NK-92 treated with Interleukin-12 subunit alpha and Interleukin-12 subunit beta, amount 100 ng/mL, for 24 hours (cell line): ENCODE results near the gene ZNF668.
"Not testable (repeated sequence)": the region's sequence is repeated elsewhere in the genome, so short reads cannot be mapped to it uniquely, and the experiment has no call there.

ENCODE experiments used
- DNase-seq: peaks from one replicate; lab custom pipeline; 2025; lab: John Stamatoyannopoulos, UW

The ZNF668 gene

GRCh38 chr16:31100876-31101641, 27.0 kb upstream of the ZNF668 start:
- not testable (repeated sequence) for DNase-seq

GRCh38 chr16:31099860-31100638, 26.0 kb upstream of the ZNF668 start:
- DNase-seq, result no peak

DNA sequence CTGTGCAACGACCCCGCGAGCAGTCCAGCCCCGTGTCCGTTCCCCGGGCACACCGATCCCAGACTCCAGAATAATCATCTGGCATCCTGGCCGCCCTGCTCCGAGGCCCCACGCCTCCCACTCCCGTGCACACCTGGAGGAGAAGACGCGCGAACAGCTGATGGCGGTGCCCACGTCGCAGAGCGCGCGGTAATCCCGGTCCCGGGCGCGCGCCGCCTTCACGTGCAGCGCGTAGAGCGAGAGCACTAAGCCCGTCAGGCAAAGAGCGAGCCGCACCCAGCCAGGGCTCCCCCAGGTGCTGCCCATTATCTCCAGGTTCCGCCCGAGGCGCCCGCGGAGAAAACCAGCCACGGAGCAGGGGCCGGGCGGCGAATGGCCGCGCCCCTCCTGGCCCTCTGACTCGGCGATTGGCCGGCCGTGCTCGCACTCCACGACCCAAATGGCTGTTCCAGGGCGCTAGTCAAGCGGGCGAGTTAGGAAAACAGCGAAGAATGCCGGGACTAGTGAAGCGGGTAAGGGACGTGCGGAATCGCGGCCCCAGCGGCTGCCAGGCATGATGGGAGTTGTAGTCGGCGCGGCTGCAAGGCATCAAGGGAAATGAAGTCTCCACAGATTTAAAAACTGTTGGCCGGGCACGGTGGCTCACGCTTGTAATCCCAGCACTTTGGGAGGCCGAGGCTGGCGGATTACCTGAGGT, 20.5 kb upstream of the ZNF668 start, which contains the start of gene VKORC1:
VKORC1 (minus strand) TSS at position 374 of the 697 bp plus-strand sequence; CDS start at position 306, 68 bp downstream.
- DNase-seq, result peak; percentile 82

- DNase-seq, result no peak
These were observed 20.0 kb upstream of the ZNF668 start for GRCh38 chr16:31094088-31094423.

GRCh38 chr16:31093132-31093703, 19.2 kb upstream of the ZNF668 start:
- no peak for DNase-seq

- no peak for DNase-seq
These were observed 18.3 kb upstream of the ZNF668 start for GRCh38 chr16:31092330-31092729.

- DNase-seq, result no peak
These were observed 16.5 kb upstream of the ZNF668 start for GRCh38 chr16:31090540-31090939.

- no peak for DNase-seq
These were observed 15.2 kb upstream of the ZNF668 start for GRCh38 chr16:31089199-31089598.

GRCh38 chr16:31088459-31089183, 14.6 kb upstream of the ZNF668 start, which contains the start of gene PRSS53:
PRSS53 (minus strand) TSS chr16:31088943; CDS start chr16:31088809, 134 bp downstream.
- DNase-seq, result no peak

DNA sequence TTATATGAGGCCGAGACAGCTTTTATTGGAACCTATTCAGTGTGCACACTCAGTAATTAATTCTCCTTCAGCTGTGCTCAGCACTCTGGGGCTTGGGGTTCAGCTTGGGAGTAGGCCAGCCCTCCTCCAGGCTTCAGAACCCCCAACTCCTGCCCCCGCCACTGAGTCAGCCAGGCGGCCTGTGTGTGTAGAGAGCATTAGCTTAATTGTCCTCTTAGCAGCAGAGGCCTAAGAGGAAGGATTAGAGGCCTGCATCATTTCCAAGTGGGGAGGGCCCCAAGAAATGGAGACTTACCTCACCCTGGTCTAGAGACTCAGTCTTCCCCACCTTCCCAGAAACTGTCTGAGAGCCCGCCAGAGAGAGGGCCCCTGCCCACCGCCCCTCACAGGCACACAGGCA, 13.9 kb upstream of the ZNF668 start:
- DNase-seq, result no peak

DNA sequence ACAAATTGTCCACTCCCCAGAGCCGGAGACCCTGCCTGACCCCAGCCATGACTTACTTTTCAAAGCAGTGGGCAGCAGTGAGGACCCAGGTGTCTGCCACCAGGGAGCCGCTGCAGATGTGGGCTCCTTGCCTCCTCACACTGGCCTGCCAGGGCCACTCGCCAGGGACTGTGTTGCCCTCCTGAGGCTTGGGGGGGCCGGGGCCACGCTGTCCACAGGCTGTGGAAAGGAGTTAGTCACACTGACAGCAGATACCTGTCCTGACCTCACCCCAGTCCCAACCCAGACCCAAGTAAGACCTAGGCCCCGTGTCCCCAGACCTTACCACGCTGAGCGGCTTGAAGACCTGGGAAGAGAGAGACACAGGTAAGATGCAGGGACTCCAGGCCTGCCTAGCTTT, 13.4 kb upstream of the ZNF668 start:
- DNase-seq, result no peak

GRCh38 chr16:31086629-31086906, 12.5 kb upstream of the ZNF668 start:
- no peak for DNase-seq

DNA sequence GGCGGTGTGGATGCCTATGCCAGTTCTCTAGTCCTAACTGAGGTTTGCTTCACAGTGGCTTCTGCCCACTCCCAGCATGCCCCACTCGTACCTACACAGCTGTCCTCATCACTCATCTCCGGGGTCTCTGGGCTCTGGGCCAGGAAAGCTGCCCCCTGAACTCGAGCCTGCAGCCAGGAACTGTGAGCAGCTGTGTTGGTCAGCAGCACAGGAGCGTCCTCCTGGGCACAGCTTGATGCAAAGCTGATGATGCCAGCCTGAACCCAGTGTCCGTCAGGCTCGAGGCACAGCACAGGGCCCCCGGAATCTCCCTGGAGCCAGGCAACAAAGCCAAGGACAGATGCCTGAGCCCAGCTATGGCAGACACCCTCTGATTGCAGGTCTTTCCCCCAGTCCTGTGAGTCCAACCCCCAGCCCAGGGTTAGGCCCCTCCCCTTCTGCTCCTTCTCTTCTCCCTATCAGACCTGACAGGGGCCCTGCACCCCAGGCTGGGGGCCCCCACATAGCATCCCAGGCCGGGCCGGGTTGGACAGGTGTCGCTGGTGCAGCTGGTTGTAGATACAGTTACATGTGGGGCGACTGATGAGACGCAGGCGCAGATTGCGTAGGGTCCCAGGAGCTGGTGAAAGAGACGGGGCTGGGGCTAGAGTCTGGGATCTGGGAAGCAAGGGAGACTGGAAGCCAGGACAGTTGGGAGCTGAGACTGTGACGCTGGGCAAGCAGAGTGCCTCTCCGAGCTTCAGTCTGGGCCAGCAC, 12.0 kb upstream of the ZNF668 start:
- DNase-seq, result no peak

DNA sequence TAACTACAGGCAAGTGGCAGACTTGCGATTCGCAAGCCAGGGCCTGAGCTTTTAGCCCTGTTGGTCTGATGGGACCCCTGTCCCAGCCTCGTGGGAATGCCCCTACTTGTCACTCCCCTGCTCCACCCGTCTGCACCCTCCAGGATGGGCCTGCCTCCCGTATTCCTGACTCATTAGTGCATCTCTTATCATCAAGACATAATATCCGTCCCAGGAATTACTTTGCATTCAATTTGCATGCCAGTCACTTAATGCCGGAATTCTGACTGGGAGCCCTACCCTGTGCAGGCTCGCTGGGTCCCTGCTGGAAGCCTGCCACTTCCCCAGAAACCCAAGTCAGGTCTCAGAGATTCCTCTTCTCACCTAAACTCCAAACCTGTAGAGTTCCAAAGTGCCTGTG, 11.4 kb upstream of the ZNF668 start:
- no peak for DNase-seq

GRCh38 chr16:31084584-31085302, 10.7 kb upstream of the ZNF668 start:
- DNase-seq, result no peak

GRCh38 chr16:31083981-31084380, 9.9 kb upstream of the ZNF668 start:
- DNase-seq, result no peak

DNA sequence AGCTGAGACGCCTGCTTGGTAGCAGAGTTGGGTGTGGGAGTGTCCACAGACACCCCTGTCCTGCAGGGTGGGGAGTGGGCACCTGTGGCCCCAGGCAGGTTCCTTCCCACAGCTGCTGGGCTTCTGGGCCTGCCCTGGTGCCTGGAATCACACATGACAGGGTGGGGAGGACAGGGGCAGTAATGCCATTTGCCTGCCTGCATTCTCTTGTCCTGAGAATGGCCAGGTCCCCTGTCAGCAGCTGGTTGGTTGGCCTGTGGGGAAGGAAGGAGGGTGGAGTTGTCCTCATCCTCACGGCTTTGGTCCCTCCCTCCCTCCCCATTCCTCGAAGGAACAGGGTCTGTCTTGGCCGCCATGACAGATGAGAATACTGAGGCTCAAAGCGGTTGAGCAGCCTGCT, 9.5 kb upstream of the ZNF668 start:
- DNase-seq, result no peak

DNA sequence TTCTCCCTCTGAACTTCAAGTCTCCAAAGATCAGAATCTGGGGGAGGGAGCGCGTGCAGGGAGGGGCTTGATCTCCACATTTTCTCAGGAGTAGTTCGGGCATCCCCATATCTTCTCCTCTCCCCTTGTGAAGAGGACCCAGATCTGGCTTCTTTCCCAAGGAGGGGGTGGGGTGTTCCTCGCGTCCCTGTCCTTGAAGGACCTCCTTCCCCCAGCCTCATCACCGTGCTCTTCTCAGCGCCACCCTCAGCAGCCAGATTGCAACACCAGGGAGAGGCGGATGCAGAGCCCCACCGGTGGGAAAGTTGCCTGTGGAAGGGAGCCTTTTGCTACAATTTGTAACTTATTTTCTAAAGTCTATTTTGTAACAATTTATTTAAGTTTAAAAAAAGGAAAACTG, 9.0 kb upstream of the ZNF668 start:
- no peak for DNase-seq

DNA sequence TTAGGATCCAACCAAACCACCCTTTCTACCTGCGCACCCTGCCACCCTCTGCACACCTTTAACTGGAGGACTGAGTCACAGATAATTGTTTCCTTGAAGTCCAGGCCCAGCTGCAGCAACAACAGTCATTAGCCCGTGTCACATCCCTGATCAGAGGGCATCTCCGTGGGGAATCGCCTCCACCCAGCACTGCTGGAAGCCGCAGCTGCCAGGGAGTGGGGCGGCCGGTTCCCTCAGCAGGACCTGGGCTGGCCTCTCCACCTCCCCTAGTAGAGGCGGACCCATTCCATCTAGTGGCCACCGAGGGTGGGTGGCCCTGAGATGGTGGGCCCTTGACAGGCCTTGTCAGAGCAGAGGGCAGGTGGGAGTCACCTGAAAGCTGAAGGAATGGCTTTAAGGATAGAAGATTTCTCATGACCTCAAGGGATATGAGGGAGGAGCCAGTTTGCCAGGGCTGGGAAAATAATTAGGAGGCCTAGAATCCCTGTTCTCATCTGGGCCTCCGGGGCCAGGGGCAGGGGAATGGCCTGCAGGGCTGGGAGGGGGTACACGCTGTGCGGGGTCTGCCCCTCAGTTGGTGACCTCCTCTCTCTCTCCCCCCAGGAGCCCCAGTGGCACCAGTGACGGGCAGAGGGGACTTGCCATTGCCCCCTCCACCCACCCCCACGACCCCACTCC, 8.5 kb upstream of the ZNF668 start:
- no peak for DNase-seq
